NOMO-1 treated with DMSO at 0.1 percent for 48 hours (cell line): Measurements from ENCODE around the gene SP7.
"Not testable (repeated sequence)": the region's sequence is repeated elsewhere in the genome, so short reads cannot be mapped to it uniquely, and the experiment has no call there.

ENCODE experiments used
- DNase-seq: peaks from one replicate; lab custom pipeline; 2025; ENCODE audit not compliant: unreplicated experiment; lab: John Stamatoyannopoulos, UW

SP7 gene

GRCh38 chr12:53324113-53324778, 11.9 kb downstream of the SP7 start:
- DNase-seq: peak; percentile 64

- no peak for DNase-seq
These were observed 15.6 kb downstream of the SP7 start for GRCh38 chr12:53320352-53321195.

GRCh38 chr12:53313996-53314395, 22.2 kb downstream of the SP7 start:
- DNase-seq: peak; percentile 47

GRCh38 chr12:53308276-53308675, 27.9 kb downstream of the SP7 start:
- no peak for DNase-seq

- no peak for DNase-seq
These were observed 29.3 kb downstream of the SP7 start for GRCh38 chr12:53306826-53307225.

GRCh38 chr12:53302903-53303302, 33.3 kb downstream of the SP7 start:
- DNase-seq: no peak

- no peak for DNase-seq
These were observed 36.0 kb downstream of the SP7 start for GRCh38 chr12:53300187-53300586.

GRCh38 chr12:53299454-53300180, 36.5 kb downstream of the SP7 start, which contains the start of gene MYG1:
Gene MYG1 (plus strand): TSS chr12:53299695. CDS start chr12:53299738, 43 bp downstream.
- peak; percentile 85 for DNase-seq

- DNase-seq: peak; percentile 99
These were observed 37.1 kb downstream of the SP7 start for GRCh38 chr12:53299101-53299453.

GRCh38 chr12:53298164-53298563, 38.0 kb downstream of the SP7 start:
- DNase-seq: peak; percentile 63

- not testable (repeated sequence) for DNase-seq
These were observed 39.0 kb downstream of the SP7 start for GRCh38 chr12:53297106-53297505.

GRCh38 chr12:53295891-53296219, 40.3 kb downstream of the SP7 start:
- DNase-seq: no peak

GRCh38 chr12:53295070-53295890, 40.9 kb downstream of the SP7 start, which contains the start of gene PFDN5:
Gene PFDN5 (plus strand): TSS chr12:53295542. CDS start chr12:53295568, 26 bp downstream.
- peak; percentile 86 for DNase-seq

- DNase-seq: no peak
These were observed 43.7 kb downstream of the SP7 start for GRCh38 chr12:53292426-53292825.

- no peak for DNase-seq
These were observed 45.5 kb downstream of the SP7 start for GRCh38 chr12:53290661-53291060.

GRCh38 chr12:53289891-53290290, 46.3 kb downstream of the SP7 start:
- no peak for DNase-seq

GRCh38 chr12:53288322-53288721, 47.8 kb downstream of the SP7 start:
- DNase-seq: no peak

GRCh38 chr12:53287741-53288216, 48.4 kb downstream of the SP7 start:
- peak; percentile 34 for DNase-seq

GRCh38 chr12:53286448-53286847, 49.7 kb downstream of the SP7 start:
- no peak for DNase-seq

GRCh38 chr12:53279888-53280498, 56.2 kb downstream of the SP7 start:
- no peak for DNase-seq
